ENCODE measurements around the gene HMGXB4.

Gene HMGXB4

DNA sequence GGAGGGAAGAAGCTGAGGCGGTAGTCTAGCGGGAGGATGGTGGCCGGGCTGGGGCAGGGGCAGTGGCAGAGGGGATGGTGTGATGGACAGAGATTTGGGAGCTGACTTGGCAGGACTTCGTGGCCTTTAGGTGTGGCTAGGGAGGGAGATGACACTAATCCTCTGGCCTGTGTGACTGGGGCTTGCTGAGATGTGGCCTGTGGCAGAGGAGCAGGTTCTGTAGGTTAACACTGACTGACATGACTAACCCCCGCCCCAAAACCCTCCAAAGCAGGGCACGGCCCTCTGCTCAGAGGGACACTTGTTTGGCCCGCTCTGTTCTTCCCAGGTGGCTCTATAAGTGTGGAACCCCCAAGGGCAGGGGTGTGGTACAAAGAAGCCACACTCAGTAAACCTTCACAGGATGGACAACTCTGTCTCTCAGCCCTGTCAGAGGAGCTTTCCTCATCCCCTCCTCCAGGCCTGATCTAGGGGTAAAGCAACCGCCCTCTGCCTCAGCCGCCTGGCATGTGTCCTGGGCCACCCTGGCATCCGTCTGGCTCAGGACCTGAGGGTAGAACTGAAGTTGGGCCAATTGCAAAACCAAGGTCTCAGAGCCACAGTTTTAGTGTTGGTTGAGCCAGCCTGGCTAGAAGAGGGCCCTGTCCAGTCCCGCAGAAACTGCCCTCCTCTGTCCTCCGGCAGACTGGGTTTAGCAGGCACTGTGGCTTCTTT lies 58.0 kb downstream of the HMGXB4 start:
- Histone ChIP-seq H3K27ac (ENCODE audit: low read depth, low read length) (peak overlapping the region; percentile 24), H3K4me1 (ENCODE audit: control insufficient read depth in 5 of 5, insufficient read depth in 5 of 5, low read length in 5 of 5) (peaks cover 6 to 50% (median 40%) of the 10 kb centered on the region in 5 donors), H3K4me3 (ENCODE audit: low read depth in 1 of 5, low read length in 5 of 5) (peak overlapping the region in 1 of 5 donors; percentile 12)

DNA sequence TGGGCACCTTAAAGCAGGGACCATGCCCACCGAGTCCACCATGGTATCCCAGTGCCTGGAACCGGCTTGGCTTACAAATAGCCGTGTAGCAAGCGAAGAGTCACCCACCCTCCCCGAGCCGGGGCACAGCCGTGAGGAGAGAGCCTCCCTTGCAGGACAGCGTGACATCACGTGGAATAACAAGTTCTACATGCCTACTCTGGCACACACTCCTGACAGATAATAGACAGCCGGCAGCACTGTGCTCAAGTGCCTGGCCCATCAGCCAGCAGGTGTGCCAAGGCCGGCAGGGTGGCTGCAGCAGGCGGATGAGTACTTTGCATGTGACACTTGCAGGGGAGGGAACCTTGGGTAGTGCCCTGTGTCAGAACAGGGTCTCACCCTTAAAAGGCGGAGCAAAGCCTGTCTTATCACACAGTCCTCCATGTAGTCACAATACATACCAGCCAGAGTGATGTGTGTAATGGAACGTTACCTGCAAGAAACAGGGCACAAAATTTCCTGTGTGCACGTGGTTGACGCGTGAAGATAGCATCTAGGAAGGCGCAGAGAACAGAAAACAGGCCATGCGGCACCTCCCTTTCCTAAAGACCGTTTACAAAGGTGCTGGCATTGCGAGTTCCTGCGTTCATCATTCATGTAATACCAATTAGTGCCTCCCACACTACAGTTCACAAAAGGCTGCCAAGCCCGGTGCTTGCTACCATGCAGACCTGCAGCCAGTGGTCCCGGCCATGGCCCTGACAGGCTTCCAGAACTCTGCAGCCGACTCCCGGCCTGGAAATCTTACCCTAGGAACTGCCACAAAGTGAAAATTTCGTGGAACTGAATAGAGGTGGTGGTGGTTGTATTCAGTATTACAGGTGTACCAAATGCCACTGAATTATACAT lies 58.8 kb downstream of the HMGXB4 start:
- H3K9me3 ChIP-seq (ENCODE audit: control insufficient read depth in 5 of 5, low read length in 5 of 5), result no peaks in the 10 kb centered on the region
- peak overlapping the region; percentile 24 for H3K27ac ChIP-seq (ENCODE audit: low read depth, low read length)
- peak overlapping the region in 1 of 5 donors; percentile 12 for H3K4me3 ChIP-seq (ENCODE audit: low read depth in 1 of 5, low read length in 5 of 5)
- peaks cover 6 to 42% (median 33%) of the 10 kb centered on the region in 5 donors for H3K4me1 ChIP-seq (ENCODE audit: control insufficient read depth in 5 of 5, insufficient read depth in 5 of 5, low read length in 5 of 5)
- peaks cover 0 to 55% (median 38%) of the 10 kb centered on the region in 5 donors for H3K36me3 ChIP-seq (ENCODE audit: control insufficient read depth in 5 of 5, insufficient read depth in 5 of 5, low read length in 5 of 5)
- no peaks in the 10 kb centered on the region for H3K27me3 ChIP-seq (ENCODE audit: control insufficient read depth in 5 of 5, insufficient read depth in 4 of 5, low read length in 5 of 5)
- H3K9ac ChIP-seq (ENCODE audit: low read length in 5 of 5), result no peak overlapping the region

More for the DNA sequence above, 58.0 kb downstream of the HMGXB4 start:
- H3K27me3 ChIP-seq (ENCODE audit: control insufficient read depth in 5 of 5, insufficient read depth in 4 of 5, low read length in 5 of 5), result no peaks in the 10 kb centered on the region
- peaks cover 0 to 47% (median 33%) of the 10 kb centered on the region in 5 donors for H3K36me3 ChIP-seq (ENCODE audit: control insufficient read depth in 5 of 5, insufficient read depth in 5 of 5, low read length in 5 of 5)
- H3K9ac ChIP-seq (ENCODE audit: low read length in 5 of 5), result no peak overlapping the region
- no peaks in the 10 kb centered on the region for H3K9me3 ChIP-seq (ENCODE audit: control insufficient read depth in 5 of 5, low read length in 5 of 5)

DNA sequence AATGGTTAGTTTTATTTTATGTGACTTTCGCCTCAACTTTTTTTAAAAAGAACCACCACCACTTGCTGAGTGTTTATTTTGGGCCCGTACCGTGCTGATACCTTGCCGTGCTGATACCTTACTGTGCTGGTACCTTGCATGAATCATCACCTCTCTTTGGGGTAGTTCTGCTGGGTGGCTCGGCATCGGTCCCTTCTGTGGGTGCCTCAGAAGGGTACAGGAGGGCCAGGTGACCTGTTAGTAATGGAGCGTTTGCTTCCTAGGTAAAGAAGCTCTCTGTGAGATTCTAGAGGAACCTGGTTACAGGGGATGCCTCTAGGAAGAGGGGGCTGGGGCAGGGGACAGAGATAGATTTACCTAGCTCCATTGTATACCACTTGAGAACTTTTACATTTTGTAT lies 59.5 kb downstream of the HMGXB4 start:
- no peaks in the 10 kb centered on the region for H3K9me3 ChIP-seq (ENCODE audit: control insufficient read depth in 5 of 5, low read length in 5 of 5)
- H3K27ac ChIP-seq (ENCODE audit: low read depth, low read length), result no peak overlapping the region
- peaks cover 6 to 39% (median 29%) of the 10 kb centered on the region in 5 donors for H3K4me1 ChIP-seq (ENCODE audit: control insufficient read depth in 5 of 5, insufficient read depth in 5 of 5, low read length in 5 of 5)
- H3K27me3 ChIP-seq (ENCODE audit: control insufficient read depth in 5 of 5, insufficient read depth in 4 of 5, low read length in 5 of 5), result no peaks in the 10 kb centered on the region
- no peak overlapping the region for H3K4me3 ChIP-seq (ENCODE audit: low read depth in 1 of 5, low read length in 5 of 5)
- H3K36me3 ChIP-seq (ENCODE audit: control insufficient read depth in 5 of 5, insufficient read depth in 5 of 5, low read length in 5 of 5), result peaks cover 0 to 58% (median 41%) of the 10 kb centered on the region in 5 donors
- H3K9ac ChIP-seq (ENCODE audit: low read length in 5 of 5), result no peak overlapping the region

- peaks cover 0 to 62% (median 51%) of the 10 kb centered on the region in 5 donors for H3K36me3 ChIP-seq (ENCODE audit: control insufficient read depth in 5 of 5, insufficient read depth in 5 of 5, low read length in 5 of 5)
- no peaks in the 10 kb centered on the region for H3K27me3 ChIP-seq (ENCODE audit: control insufficient read depth in 5 of 5, insufficient read depth in 4 of 5, low read length in 5 of 5)
- no peak overlapping the region for H3K27ac ChIP-seq (ENCODE audit: low read depth, low read length)
- no peak overlapping the region for H3K4me3 ChIP-seq (ENCODE audit: low read depth in 1 of 5, low read length in 5 of 5)
- H3K4me1 ChIP-seq (ENCODE audit: control insufficient read depth in 5 of 5, insufficient read depth in 5 of 5, low read length in 5 of 5), result peaks cover 3 to 33% (median 21%) of the 10 kb centered on the region in 5 donors
- no peak overlapping the region for H3K9ac ChIP-seq (ENCODE audit: low read length in 5 of 5)
- H3K9me3 ChIP-seq (ENCODE audit: control insufficient read depth in 5 of 5, low read length in 5 of 5), result no peaks in the 10 kb centered on the region
Measured at GRCh38 chr22:35317680-35318290, 60.5 kb downstream of the HMGXB4 start.

DNA sequence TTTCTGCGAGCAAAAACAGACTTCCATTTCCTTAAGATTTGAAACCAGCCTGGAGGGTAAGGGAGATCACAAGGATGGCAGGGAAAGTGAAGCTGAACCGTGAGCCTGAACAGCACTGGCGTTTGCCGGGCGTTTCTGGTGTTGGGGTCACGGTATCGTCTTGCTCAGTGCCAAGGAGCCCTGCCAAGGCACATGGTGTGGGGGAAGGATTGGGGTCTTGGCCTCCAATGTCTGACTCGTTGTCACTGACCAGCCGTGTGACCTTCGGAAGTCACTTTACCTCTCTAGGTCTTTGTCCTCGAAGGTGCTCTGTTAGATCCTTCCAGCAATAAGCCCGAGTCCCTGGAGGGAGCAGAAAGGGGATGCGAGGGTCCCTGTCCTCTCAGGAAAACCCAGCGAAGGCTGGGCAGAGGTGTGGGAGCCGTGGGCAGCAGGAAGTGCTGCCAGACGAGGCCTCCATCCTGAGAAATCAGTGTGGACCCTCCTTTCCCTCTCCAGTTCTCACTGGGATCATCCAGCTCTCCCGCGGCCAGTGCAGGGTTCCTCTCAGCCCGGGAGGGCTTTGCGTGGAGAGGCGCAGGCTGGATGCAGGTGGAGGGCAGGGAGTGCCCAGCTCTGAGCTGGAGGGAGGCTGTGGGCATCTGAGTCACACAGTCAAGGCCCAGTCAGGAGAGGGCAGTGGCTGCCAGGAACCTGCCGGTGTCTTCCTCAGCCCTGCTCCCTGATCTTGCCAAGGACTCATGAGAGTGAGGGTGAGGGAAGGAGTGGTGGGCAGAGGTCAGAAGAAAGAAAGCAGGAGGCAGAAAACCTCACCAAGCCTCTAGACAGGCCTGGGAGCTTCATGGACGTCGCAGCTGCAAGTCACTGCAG lies 61.3 kb downstream of the HMGXB4 start:
- H3K4me1 ChIP-seq (ENCODE audit: control insufficient read depth in 5 of 5, insufficient read depth in 5 of 5, low read length in 5 of 5), result peaks cover 3 to 25% (median 17%) of the 10 kb centered on the region in 5 donors
- H3K9ac ChIP-seq (ENCODE audit: low read length in 5 of 5), result no peak overlapping the region
- peaks cover 0 to 70% (median 59%) of the 10 kb centered on the region in 5 donors for H3K36me3 ChIP-seq (ENCODE audit: control insufficient read depth in 5 of 5, insufficient read depth in 5 of 5, low read length in 5 of 5)
- H3K9me3 ChIP-seq (ENCODE audit: control insufficient read depth in 5 of 5, low read length in 5 of 5), result no peaks in the 10 kb centered on the region
- H3K4me3 ChIP-seq (ENCODE audit: low read depth in 1 of 5, low read length in 5 of 5), result no peak overlapping the region
- no peak overlapping the region for H3K27ac ChIP-seq (ENCODE audit: low read depth, low read length)
- no peaks in the 10 kb centered on the region for H3K27me3 ChIP-seq (ENCODE audit: control insufficient read depth in 5 of 5, insufficient read depth in 4 of 5, low read length in 5 of 5)

DNA sequence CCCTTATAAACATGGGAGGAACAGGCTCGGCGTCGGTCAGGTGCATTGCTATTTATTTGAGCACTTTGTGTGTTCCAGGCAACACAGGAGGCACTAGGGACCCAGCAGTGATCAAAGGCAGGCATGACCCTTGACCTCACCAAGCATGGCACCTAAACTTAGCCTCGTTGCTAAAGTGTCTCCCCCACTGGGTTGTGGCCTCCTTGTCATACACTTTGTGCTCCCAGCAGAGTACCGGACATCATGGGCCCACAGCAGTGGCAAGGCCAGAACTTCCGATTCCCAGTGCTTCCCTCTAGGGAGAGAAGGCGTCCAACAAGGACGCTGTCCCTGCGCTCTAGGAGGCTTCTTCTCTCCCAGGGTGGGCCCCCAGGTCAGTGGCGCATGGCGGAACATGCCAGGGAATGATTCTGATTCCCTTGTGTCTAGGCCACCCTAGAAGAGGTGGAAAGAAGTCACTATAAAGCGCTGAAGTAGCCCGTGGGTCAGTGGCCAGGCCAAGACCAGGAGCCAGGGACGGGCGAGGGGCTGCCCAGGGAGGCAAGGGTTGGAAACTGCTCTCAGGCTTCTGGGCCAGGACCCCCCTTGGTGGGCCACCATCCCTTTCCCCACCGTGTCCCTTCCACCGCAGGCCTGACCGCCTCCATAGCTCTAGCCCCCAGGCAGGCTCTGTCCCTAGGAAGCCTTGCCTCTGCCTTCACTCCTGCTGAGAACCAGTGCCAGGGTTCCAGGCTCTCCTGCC lies 62.1 kb downstream of the HMGXB4 start:
- H3K9ac ChIP-seq (ENCODE audit: low read length in 5 of 5), result no peak overlapping the region
- H3K9me3 ChIP-seq (ENCODE audit: control insufficient read depth in 5 of 5, low read length in 5 of 5), result no peaks in the 10 kb centered on the region
- H3K4me1 ChIP-seq (ENCODE audit: control insufficient read depth in 5 of 5, insufficient read depth in 5 of 5, low read length in 5 of 5), result peaks cover 3 to 20% (median 15%) of the 10 kb centered on the region in 5 donors
- peaks cover 0 to 79% (median 67%) of the 10 kb centered on the region in 5 donors for H3K36me3 ChIP-seq (ENCODE audit: control insufficient read depth in 5 of 5, insufficient read depth in 5 of 5, low read length in 5 of 5)
- H3K4me3 ChIP-seq (ENCODE audit: low read depth in 1 of 5, low read length in 5 of 5), result no peak overlapping the region
- H3K27me3 ChIP-seq (ENCODE audit: control insufficient read depth in 5 of 5, insufficient read depth in 4 of 5, low read length in 5 of 5), result no peaks in the 10 kb centered on the region
- H3K27ac ChIP-seq (ENCODE audit: low read depth, low read length), result no peak overlapping the region

DNA sequence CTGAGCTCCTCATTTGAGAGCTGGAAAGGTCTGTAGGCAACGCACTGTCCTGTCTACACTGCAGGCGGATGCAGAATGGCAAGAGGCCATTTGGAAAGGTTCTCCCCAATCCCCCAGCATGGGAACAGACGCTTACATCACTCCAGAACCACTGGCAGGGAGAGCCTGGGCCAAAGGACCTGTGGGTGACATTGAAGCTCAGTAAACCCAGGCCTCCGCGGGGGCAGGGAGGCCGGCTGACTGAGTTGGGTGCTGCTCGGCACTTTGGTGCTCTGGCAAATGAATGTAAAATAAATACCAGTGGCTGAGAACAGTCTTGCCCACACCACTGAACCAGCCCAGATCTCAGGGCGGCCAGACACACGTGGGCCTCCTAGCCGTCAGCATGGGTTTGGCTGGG lies 64.8 kb downstream of the HMGXB4 start:
- Histone ChIP-seq H3K36me3 (ENCODE audit: control insufficient read depth in 5 of 5, insufficient read depth in 5 of 5, low read length in 5 of 5) (peaks cover 14 to 98% (median 90%) of the 10 kb centered on the region in 5 donors), H3K27ac (ENCODE audit: low read depth, low read length) (no peak overlapping the region), H3K9ac (ENCODE audit: low read length in 5 of 5) (no peak overlapping the region), H3K4me3 (ENCODE audit: low read depth in 1 of 5, low read length in 5 of 5) (no peak overlapping the region), H3K27me3 (ENCODE audit: control insufficient read depth in 5 of 5, insufficient read depth in 4 of 5, low read length in 5 of 5) (no peaks in the 10 kb centered on the region), H3K4me1 (ENCODE audit: control insufficient read depth in 5 of 5, insufficient read depth in 5 of 5, low read length in 5 of 5) (no peaks in the 10 kb centered on the region), H3K9me3 (ENCODE audit: control insufficient read depth in 5 of 5, low read length in 5 of 5) (no peaks in the 10 kb centered on the region)

- Histone ChIP-seq H3K36me3 (ENCODE audit: control insufficient read depth in 5 of 5, insufficient read depth in 5 of 5, low read length in 5 of 5) (peaks cover 14 to 98% (median 92%) of the 10 kb centered on the region in 5 donors), H3K9ac (ENCODE audit: low read length in 5 of 5) (no peak overlapping the region), H3K4me3 (ENCODE audit: low read depth in 1 of 5, low read length in 5 of 5) (no peak overlapping the region), H3K9me3 (ENCODE audit: control insufficient read depth in 5 of 5, low read length in 5 of 5) (no peaks in the 10 kb centered on the region), H3K27me3 (ENCODE audit: control insufficient read depth in 5 of 5, insufficient read depth in 4 of 5, low read length in 5 of 5) (no peaks in the 10 kb centered on the region), H3K27ac (ENCODE audit: low read depth, low read length) (no peak overlapping the region), H3K4me1 (ENCODE audit: control insufficient read depth in 5 of 5, insufficient read depth in 5 of 5, low read length in 5 of 5) (no peaks in the 10 kb centered on the region)
Measured at GRCh38 chr22:35322893-35323292, 65.6 kb downstream of the HMGXB4 start.

- peaks cover 14 to 98% (median 92%) of the 10 kb centered on the region in 5 donors for H3K36me3 ChIP-seq (ENCODE audit: control insufficient read depth in 5 of 5, insufficient read depth in 5 of 5, low read length in 5 of 5)
Measured at GRCh38 chr22:35323305-35323704, 66.0 kb downstream of the HMGXB4 start.

More at GRCh38 chr22:35323305-35323704, 66.0 kb downstream of the HMGXB4 start:
- Histone ChIP-seq H3K9me3 (ENCODE audit: control insufficient read depth in 5 of 5, low read length in 5 of 5) (no peaks in the 10 kb centered on the region), H3K27ac (ENCODE audit: low read depth, low read length) (no peak overlapping the region), H3K4me3 (ENCODE audit: low read depth in 1 of 5, low read length in 5 of 5) (no peak overlapping the region), H3K27me3 (ENCODE audit: control insufficient read depth in 5 of 5, insufficient read depth in 4 of 5, low read length in 5 of 5) (no peaks in the 10 kb centered on the region), H3K4me1 (ENCODE audit: control insufficient read depth in 5 of 5, insufficient read depth in 5 of 5, low read length in 5 of 5) (no peaks in the 10 kb centered on the region), H3K9ac (ENCODE audit: low read length in 5 of 5) (no peak overlapping the region)

Measured in subcutaneous abdominal adipose tissue (tissue), 5 donors.